ENCODE data around the gene NAV1. TPM values are rescaled to one million over a fixed set of nuclear protein-coding genes. Genes with fewer than 3 reads are reported as not detected.
"Not testable (repeated sequence)": the region's sequence is repeated elsewhere in the genome, so short reads cannot be mapped to it uniquely, and the experiment has no call there.

NAV1 gene
- total and polyA plus RNA-seq, 5 experiments from 2014 or later, result 0.10 to 3.0 (median 1.9) TPM

GRCh38 chr1:201568859-201569294, 29.9 kb downstream of the NAV1 start:
- H3K27ac Mint-ChIP-seq, result no peak overlapping the region
- H3K9me3 Mint-ChIP-seq, result no peaks in the 10 kb centered on the region
- no peaks in the 10 kb centered on the region for H3K27me3 Mint-ChIP-seq
- POLR2A ChIA-PET, result no interaction called here
- no peak for ATAC-seq
- H3K36me3 Mint-ChIP-seq, result no peaks in the 10 kb centered on the region
- DNase-seq, result no peak
- no peak overlapping the region for H3K4me3 Mint-ChIP-seq
- peaks cover 5 to 13% (median 6%) of the 10 kb centered on the region in 4 donors for H3K4me1 Mint-ChIP-seq

- peaks cover 0 to 2% (median 0%) of the 10 kb centered on the region in 5 donors for H3K27me3 Mint-ChIP-seq
- ATAC-seq, result no peak
- POLR2A ChIA-PET, result no interaction called here
- H3K36me3 Mint-ChIP-seq, result no peaks in the 10 kb centered on the region
- DNase-seq, result no peak
- no peak overlapping the region for H3K4me3 Mint-ChIP-seq
- peaks cover 5 to 15% (median 7%) of the 10 kb centered on the region in 4 donors for H3K4me1 Mint-ChIP-seq
- no peaks in the 10 kb centered on the region for H3K9me3 Mint-ChIP-seq
- no peak overlapping the region for H3K27ac Mint-ChIP-seq
Observed at GRCh38 chr1:201570181-201570885, 31.4 kb downstream of the NAV1 start.

- Mint-ChIP-seq H3K36me3 (no peaks in the 10 kb centered on the region), H3K4me1 (peaks cover 5 to 15% (median 7%) of the 10 kb centered on the region in 4 donors), H3K27me3 (peaks cover 0 to 2% (median 0%) of the 10 kb centered on the region in 5 donors), H3K4me3 (no peak overlapping the region), H3K27ac (no peak overlapping the region), H3K9me3 (no peaks in the 10 kb centered on the region)
- ATAC-seq, result no peak
- DNase-seq, result no peak
- POLR2A ChIA-PET, result no interaction called here
Observed at GRCh38 chr1:201570886-201571624, 32.1 kb downstream of the NAV1 start.

GRCh38 chr1:201573030-201573429, 34.1 kb downstream of the NAV1 start:
- POLR2A ChIA-PET, result no interaction called here
- DNase-seq (no peak), ATAC-seq (no peak)
- Mint-ChIP-seq H3K4me3 (no peak overlapping the region), H3K27me3 (peaks cover 0 to 6% (median 2%) of the 10 kb centered on the region in 5 donors), H3K27ac (peak overlapping the region in 1 of 10 donors; percentile 33), H3K4me1 (peaks cover 5 to 20% (median 7%) of the 10 kb centered on the region in 4 donors), H3K9me3 (peaks cover 0 to 10% (median 5%) of the 10 kb centered on the region in 9 donors), H3K36me3 (peaks cover 0 to 6% (median 5%) of the 10 kb centered on the region in 3 donors)

GRCh38 chr1:201573923-201574322, 35.0 kb downstream of the NAV1 start:
- ATAC-seq, result no peak
- no peak overlapping the region for H3K4me3 Mint-ChIP-seq

DNA sequence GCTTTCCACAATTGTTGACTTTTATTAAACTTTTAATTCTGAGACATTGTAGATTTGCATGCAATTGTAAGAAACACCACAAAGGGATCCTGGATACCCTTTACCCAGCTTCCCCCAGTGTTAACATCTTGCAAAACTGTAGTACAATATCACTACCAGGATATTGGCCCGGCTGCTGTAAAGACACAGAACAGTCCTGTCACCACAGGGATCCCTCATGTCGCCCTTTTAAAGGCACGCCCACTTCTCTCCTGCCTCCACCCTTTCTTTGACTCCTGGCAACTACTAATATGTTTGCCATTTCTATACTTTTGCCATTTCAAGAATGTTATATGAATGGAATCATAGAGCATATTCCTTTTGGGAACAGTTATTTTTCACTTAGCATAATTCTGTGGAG, 37.0 kb downstream of the NAV1 start:
- DNase-seq, result no peak
- Mint-ChIP-seq H3K27ac (no peak overlapping the region), H3K27me3 (peaks cover 0 to 16% (median 7%) of the 10 kb centered on the region in 5 donors), H3K9me3 (peaks cover 0 to 14% (median 7%) of the 10 kb centered on the region in 9 donors), H3K4me1 (peaks cover 5 to 21% (median 7%) of the 10 kb centered on the region in 4 donors), H3K36me3 (peaks cover 0 to 11% (median 6%) of the 10 kb centered on the region in 3 donors), H3K4me3 (no peak overlapping the region)
- no peak for ATAC-seq
- POLR2A ChIA-PET, result no interaction called here

More at GRCh38 chr1:201573923-201574322, 35.0 kb downstream of the NAV1 start:
- Mint-ChIP-seq H3K4me1 (peaks cover 5 to 21% (median 7%) of the 10 kb centered on the region in 4 donors), H3K9me3 (peaks cover 0 to 14% (median 7%) of the 10 kb centered on the region in 9 donors), H3K27me3 (peaks cover 0 to 10% (median 2%) of the 10 kb centered on the region in 5 donors), H3K27ac (peak overlapping the region in 1 of 10 donors; percentile 33), H3K36me3 (peaks cover 0 to 11% (median 6%) of the 10 kb centered on the region in 3 donors)
- DNase-seq, result no peak
- POLR2A ChIA-PET, result interaction anchor here (0.6 kb wide), 1 partner anchor 1432 kb away, joined by 3 read pairs; no protein-coding TSS in a partner anchor

DNA sequence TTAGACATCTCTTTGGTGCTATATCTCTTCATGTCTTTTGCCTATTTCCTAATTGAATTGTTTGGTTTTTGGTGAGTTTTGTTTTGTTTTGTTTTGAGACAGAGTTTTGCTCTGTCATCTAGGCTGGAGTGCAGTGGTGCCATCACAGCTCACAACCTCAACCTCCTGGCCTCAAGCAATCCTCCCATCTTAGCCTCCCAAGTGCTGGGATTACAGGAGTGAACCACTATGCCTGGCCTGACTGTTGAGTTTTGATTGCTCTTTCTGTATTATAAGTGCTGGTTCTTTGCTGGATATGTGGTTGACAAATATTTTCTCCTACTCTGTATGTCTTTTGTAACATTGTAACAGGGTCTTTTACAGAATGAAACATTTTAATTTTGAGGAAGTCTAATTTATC, 38.0 kb downstream of the NAV1 start:
- no peak overlapping the region for H3K4me3 Mint-ChIP-seq
- ATAC-seq (no peak), DNase-seq (no peak)
- H3K4me1 Mint-ChIP-seq, result peaks cover 5 to 21% (median 7%) of the 10 kb centered on the region in 4 donors
- no peak overlapping the region for H3K27ac Mint-ChIP-seq
- peaks cover 0 to 14% (median 7%) of the 10 kb centered on the region in 9 donors for H3K9me3 Mint-ChIP-seq
- peaks cover 0 to 20% (median 11%) of the 10 kb centered on the region in 5 donors for H3K27me3 Mint-ChIP-seq
- POLR2A ChIA-PET, result no interaction called here
- H3K36me3 Mint-ChIP-seq, result peaks cover 0 to 11% (median 6%) of the 10 kb centered on the region in 3 donors

- H3K27ac Mint-ChIP-seq, result no peak overlapping the region
Observed at GRCh38 chr1:201578008-201578888, 39.3 kb downstream of the NAV1 start.

DNA sequence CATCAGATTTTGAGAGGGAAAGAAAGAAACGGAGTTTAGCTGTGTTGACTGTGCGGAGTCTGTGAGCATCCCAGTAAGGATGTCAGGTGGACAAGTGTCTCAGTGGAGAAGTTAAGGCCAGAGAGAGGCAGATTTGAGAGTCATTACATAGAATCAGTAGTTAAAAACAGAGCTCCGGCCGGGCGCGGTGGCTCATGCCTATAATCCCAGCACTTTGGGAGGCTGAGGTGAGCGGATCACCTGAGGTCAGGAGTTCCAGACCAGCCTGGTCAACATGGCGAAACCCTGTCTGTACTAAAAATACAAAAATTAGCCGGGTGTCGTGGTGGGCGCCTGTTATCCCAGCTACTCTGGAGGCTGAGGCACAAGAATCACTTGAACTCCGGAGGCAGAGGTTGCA, 42.4 kb downstream of the NAV1 start:
- Mint-ChIP-seq H3K27ac (peak overlapping the region in 1 of 10 donors; percentile 30), H3K36me3 (peaks cover 0 to 11% (median 6%) of the 10 kb centered on the region in 3 donors), H3K27me3 (peaks cover 0 to 20% (median 14%) of the 10 kb centered on the region in 5 donors), H3K9me3 (peaks cover 0 to 14% (median 7%) of the 10 kb centered on the region in 9 donors)
- POLR2A ChIA-PET, ATAC-seq, H3K4me1 Mint-ChIP-seq, H3K4me3 Mint-ChIP-seq, DNase-seq: not testable (repeated sequence)

More at GRCh38 chr1:201578008-201578888, 39.3 kb downstream of the NAV1 start:
- peaks cover 0 to 14% (median 7%) of the 10 kb centered on the region in 9 donors for H3K9me3 Mint-ChIP-seq
- H3K4me3 Mint-ChIP-seq, result no peak overlapping the region
- ATAC-seq (no peak), DNase-seq (no peak)
- peaks cover 0 to 20% (median 13%) of the 10 kb centered on the region in 5 donors for H3K27me3 Mint-ChIP-seq
- POLR2A ChIA-PET, result no interaction called here
- H3K4me1 Mint-ChIP-seq, result peaks cover 3 to 14% (median 4%) of the 10 kb centered on the region in 4 donors
- H3K36me3 Mint-ChIP-seq, result peaks cover 0 to 11% (median 6%) of the 10 kb centered on the region in 3 donors

DNA sequence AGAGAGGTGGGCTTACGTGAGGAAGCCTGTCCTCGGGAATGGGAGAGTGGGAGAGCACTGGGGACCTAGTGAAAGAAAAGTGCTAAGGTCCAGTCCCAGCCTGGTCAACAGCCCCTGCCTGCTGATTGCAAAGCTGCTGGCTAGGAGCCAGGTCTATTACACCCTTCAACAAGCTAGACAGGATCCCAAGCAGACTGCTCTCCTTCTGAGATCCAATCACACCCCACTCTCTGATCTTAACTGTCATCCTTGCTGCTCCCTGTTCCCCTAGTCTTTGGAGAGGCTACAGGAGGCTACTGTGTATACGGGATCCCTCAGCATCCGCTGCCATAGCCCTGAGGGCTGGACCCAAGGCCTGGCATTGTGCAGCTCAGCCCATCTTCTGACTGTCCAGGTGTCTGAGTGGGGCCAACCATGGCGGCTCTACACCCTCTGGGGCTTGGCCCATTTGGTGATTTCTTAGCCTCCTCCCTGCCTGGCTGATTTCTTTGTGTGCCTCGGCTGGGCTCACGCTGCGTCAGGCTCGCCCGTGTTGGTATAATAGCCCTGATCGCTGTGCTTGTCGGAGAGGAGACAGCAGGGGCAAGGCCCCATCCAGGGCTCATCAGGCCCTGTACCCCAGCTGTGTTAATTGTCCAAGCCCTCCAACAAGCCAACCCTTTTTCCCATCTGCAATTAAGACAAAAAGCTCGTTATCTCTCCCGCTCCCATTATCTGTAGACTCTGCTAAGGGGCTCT, 43.9 kb downstream of the NAV1 start:
- Mint-ChIP-seq H3K27ac (no peak overlapping the region), H3K9me3 (peaks cover 0 to 7% (median 4%) of the 10 kb centered on the region in 9 donors), H3K27me3 (peaks cover 0 to 17% (median 10%) of the 10 kb centered on the region in 5 donors), H3K4me1 (peaks cover 0 to 2% (median 0%) of the 10 kb centered on the region in 4 donors), H3K36me3 (peaks cover 0 to 7% (median 2%) of the 10 kb centered on the region in 3 donors), H3K4me3 (no peak overlapping the region)
- POLR2A ChIA-PET, result no interaction called here
- DNase-seq, result no peak
- ATAC-seq, result no peak

DNA sequence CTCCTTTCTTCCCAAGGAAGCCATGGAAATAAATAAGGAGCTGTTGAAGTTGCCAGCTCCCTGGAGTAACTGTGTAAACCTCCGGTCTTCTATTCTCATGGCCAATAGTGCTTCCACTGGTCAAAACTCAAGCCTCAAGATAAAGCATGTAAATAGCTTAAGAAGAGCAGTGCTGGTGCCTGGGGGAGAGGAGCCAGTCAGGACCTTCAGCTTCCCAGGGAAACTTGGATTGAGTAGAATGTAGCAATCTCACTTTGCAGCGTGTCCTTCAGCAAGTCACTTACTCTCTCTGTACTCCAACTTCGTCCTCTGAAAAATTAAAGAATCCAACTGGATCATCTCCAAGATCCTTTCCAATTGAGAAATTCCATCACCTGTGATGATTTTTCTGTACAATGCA, 44.7 kb downstream of the NAV1 start:
- ATAC-seq (no peak), DNase-seq (no peak)
- Mint-ChIP-seq H3K4me1 (no peaks in the 10 kb centered on the region), H3K4me3 (no peak overlapping the region), H3K9me3 (no peaks in the 10 kb centered on the region), H3K27me3 (peaks cover 0 to 17% (median 7%) of the 10 kb centered on the region in 5 donors), H3K36me3 (no peaks in the 10 kb centered on the region), H3K27ac (no peak overlapping the region)
- POLR2A ChIA-PET, result no interaction called here
